SK-N-MC (cell line): ENCODE data around the gene DPM1.

Source experiments
- EZH2 ChIP-seq: fragments of 200-600 bp; sonication (generic); IDR thresholded peaks from one replicate; pipeline ENCODE4 v1.6.1; 2017; ENCODE audit warnings: antibody characterized with exemption
- POLR2AphosphoS5 ChIP-seq: IDR thresholded peaks from 2 replicates; pipeline ENCODE4 v1.6.1; 2012; ENCODE audit warnings: mild to moderate bottlenecking, low read depth, low read length, borderline replicate concordance

DNA sequence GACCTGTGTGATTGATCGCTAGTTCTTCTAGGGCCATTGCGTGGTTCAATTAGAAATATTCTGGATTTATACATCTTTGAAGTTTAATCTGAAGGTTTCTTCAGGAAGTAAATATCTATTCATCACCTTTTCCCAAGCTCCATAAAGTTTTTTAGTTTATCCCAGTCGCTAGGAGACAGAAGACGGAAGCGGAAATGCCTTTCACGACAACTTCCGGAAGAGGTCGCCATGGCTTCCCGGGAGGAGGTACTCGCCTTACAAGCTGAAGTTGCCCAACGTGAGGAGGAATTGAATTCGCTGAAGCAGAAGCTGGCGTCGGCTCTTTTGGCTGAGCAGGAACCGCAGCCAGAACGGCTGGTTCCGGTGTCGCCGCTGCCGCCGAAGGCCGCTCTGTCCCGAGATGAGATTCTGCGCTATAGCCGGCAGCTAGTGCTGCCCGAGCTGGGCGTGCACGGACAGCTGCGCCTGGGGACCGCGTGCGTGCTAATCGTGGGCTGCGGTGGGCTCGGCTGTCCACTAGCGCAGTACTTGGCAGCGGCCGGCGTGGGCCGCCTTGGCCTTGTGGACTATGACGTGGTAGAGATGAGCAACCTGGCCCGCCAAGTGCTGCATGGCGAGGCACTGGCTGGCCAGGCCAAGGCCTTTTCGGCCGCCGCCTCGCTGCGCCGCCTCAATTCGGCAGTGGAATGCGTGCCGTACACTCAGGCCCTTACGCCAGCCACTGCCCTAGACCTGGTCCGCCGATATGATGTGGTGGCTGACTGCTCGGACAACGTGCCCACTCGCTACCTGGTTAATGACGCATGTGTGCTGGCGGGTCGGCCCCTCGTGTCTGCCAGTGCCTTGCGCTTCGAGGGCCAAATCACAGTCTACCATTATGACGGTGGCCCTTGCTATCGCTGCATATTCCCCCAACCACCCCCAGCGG lies 547 bp upstream of the DPM1 start, which contains the start of gene MOCS3:
- no peak for TF ChIP-seq EZH2
- peak; percentile 63; the same call in 1 of the 2 replicates for TF ChIP-seq POLR2AphosphoS5
